B cell (primary cell): ENCODE results near the gene UGT2B10. TPM values are rescaled to one million over a fixed set of nuclear protein-coding genes. Genes with fewer than 3 reads are reported as not detected.
A peak's percentile ranks its signal among the peaks of the same experiment; 100 is the strongest.

Experiments used
- ATAC-seq: fragments of 200-7000 bp; cut with Tn5 transposase; one replicate; pipeline ENCODE4 v1.10.0; 2021; ENCODE audit warnings: low read depth, mild to moderate bottlenecking, moderate number of reproducible peaks, moderate library complexity
- CTCF ChIA-PET: fragments of 350-600 bp; sonication (Branson Sonifier 250); formaldehyde crosslinking; loops from one replicate; lab custom pipeline; 2021; ENCODE audit warnings: antibody characterized with exemption, inconsistent platforms; lab: Charles Lee
- POLR2A ChIA-PET: fragments of 350-600 bp; sonication (Branson Sonifier 250); formaldehyde crosslinking; loops from one replicate; lab custom pipeline; 2021; ENCODE audit warnings: antibody characterized with exemption; lab: Charles Lee
- DNase-seq: peaks from one replicate; pipeline ENCODE4 v3.0.0; 2013
- H2AFZ ChIP-seq: 2 replicates; pipeline ENCODE4 v1.6.1; 2012; ENCODE audit warnings: mild to moderate bottlenecking, low read depth, low read length; ENCODE audit not compliant: insufficient read depth, poor library complexity, severe bottlenecking
- H3K27ac ChIP-seq, 2 donors: 1 replicate in 1 of 2; 2 replicates in 1 of 2; pipeline ENCODE4 v1.5.1; 2012 to 2013; ENCODE audit warnings: low read length in 2 of 2, mild to moderate bottlenecking in 2 of 2, moderate library complexity in 1 of 2
- H3K27me3 ChIP-seq, 4 experiments: fragments of 200-600 bp in 1 of 4; sonication (generic) in 1 of 4; replicated peaks in 1 of 4; 1 replicate in 2 of 4; 2 replicates in 2 of 4; pipeline versions ENCODE4 v1.6.1 to v1.7.0; 2013 to 2016; ENCODE audit warnings: low read length in 3 of 4, mild to moderate bottlenecking in 2 of 4, mixed read lengths in 1 of 4, moderate library complexity in 1 of 4; ENCODE audit not compliant: insufficient read depth in 4 of 4, control insufficient read depth in 3 of 4; ENCODE audit errors: control extremely low read depth in 1 of 4
- H3K36me3 ChIP-seq, 2 experiments: replicated peaks in 1 of 2; 1 replicate in 1 of 2; 2 replicates in 1 of 2; pipeline versions ENCODE4 v1.6.1 to v1.7.1; 2013; ENCODE audit warnings: low read length in 1 of 2; ENCODE audit not compliant: insufficient read depth in 2 of 2, control insufficient read depth in 1 of 2; ENCODE audit errors: control extremely low read depth in 1 of 2, extremely low read depth in 1 of 2
- H3K4me1 ChIP-seq, 2 donors: fragments of 200-600 bp in 1 of 2; sonication (generic) in 1 of 2; 1 replicate in 1 of 2; 2 replicates in 1 of 2; pipeline versions ENCODE4 v1.5.1 to v1.6.1; 2013 to 2017; ENCODE audit warnings: low read length in 2 of 2; ENCODE audit not compliant: control insufficient read depth in 2 of 2, insufficient read depth in 2 of 2
- H3K4me2 ChIP-seq: replicated peaks from 2 replicates; pipeline ENCODE3; 2012; ENCODE audit warnings: mild to moderate bottlenecking, low read depth, low read length; ENCODE audit not compliant: poor library complexity, severe bottlenecking
- H3K4me3 ChIP-seq, 5 experiments: fragments of 200-600 bp in 1 of 5; sonication (generic) in 1 of 5; 1 replicate in 3 of 5; 2 replicates in 2 of 5; pipeline versions ENCODE4 v1.5.1 to v1.7.0; 2011 to 2016; ENCODE audit warnings: low read length in 4 of 5, mild to moderate bottlenecking in 4 of 5, low read depth in 2 of 5, control low read depth in 1 of 5, moderate library complexity in 1 of 5; ENCODE audit not compliant: insufficient read depth in 1 of 5; ENCODE audit errors: control extremely low read depth in 1 of 5, extremely low read depth in 1 of 5
- H3K79me2 ChIP-seq: fragments of 200-600 bp; sonication (generic); one replicate; pipeline ENCODE4 v1.6.0; 2016; ENCODE audit warnings: low read length; ENCODE audit not compliant: control insufficient read depth, insufficient read depth
- H3K9ac ChIP-seq: fragments of 200-600 bp; sonication (generic); 2 replicates; pipeline ENCODE4 v1.6.1; 2017; ENCODE audit warnings: mild to moderate bottlenecking, low read length, moderate library complexity
- H3K9me3 ChIP-seq, 3 donors: one replicate each; pipeline versions ENCODE4 v1.6.1 to v1.7.1; 2013; ENCODE audit warnings: low read length in 2 of 3; ENCODE audit not compliant: control insufficient read depth in 2 of 3, insufficient read depth in 1 of 3; ENCODE audit errors: control extremely low read depth in 1 of 3
- H4K20me1 ChIP-seq: 2 replicates; pipeline ENCODE4 v1.6.0; 2012; ENCODE audit warnings: mild to moderate bottlenecking, low read length; ENCODE audit not compliant: insufficient read depth, control insufficient read depth, poor library complexity, severe bottlenecking
- H3K27ac Mint-ChIP-seq: one replicate; pipeline ENCODE4 v1.8.0; 2021; ENCODE audit warnings: mixed read lengths
- H3K27me3 Mint-ChIP-seq: one replicate; pipeline ENCODE4 v1.8.0; 2021; ENCODE audit warnings: mixed read lengths
- H3K4me1 Mint-ChIP-seq: one replicate; pipeline ENCODE4 v1.8.0; 2021; ENCODE audit warnings: mixed read lengths
- H3K4me3 Mint-ChIP-seq: one replicate; pipeline ENCODE4 v1.8.0; 2021; ENCODE audit warnings: mixed read lengths
- H3K9me3 Mint-ChIP-seq: one replicate; pipeline ENCODE4 v1.8.0; 2022; ENCODE audit warnings: mixed read lengths; ENCODE audit not compliant: insufficient read depth
- CTCF ChIP-seq: fragments of 200-600 bp; IDR thresholded peaks from one replicate; pipeline ENCODE4 v1.8.0; 2022; ENCODE audit warnings: antibody characterized with exemption, mild to moderate bottlenecking
- EZH2 ChIP-seq: IDR thresholded peaks from 2 replicates; pipeline ENCODE4 v1.6.1; 2012; ENCODE audit warnings: borderline replicate concordance, low read depth, mild to moderate bottlenecking, moderate library complexity, low read length; ENCODE audit not compliant: insufficient read depth, poor library complexity, severe bottlenecking
- WGBS: methylation state at CpG from one replicate; pipeline ENCODE4 v1.1.5; 2013; ENCODE audit warnings: missing lambda C conversion rate; ENCODE audit not compliant: insufficient coverage; 5-methylcytosine and 5-hydroxymethylcytosine counted together
- intact Hi-C: fragments of 100-400 bp; cut with micrococcal nuclease; formaldehyde crosslinking; loops from one replicate; pipeline ENCODE4 v1.10.0; 2022
- polyA plus RNA-seq: library from polyadenylated mRNA; depleted of rRNA; stranded (reverse); fragments of >200 nt; gene quantifications from 2 replicates; pipeline ENCODE4 v1.2.3, GENCODE V29; 2012
- total RNA-seq, 2 donors: library from RNA; stranded (reverse); fragments of 120-200 nt in 1 of 2; gene quantifications; 1 replicate in 1 of 2; 2 replicates in 1 of 2; pipeline versions ENCODE4 v1.2.3 to v1.2.4, GENCODE V29; 2013 to 2022

UGT2B10 gene
- total and polyA plus RNA-seq, 2 donors (not counting 1 experiment from before 2014, with no cell fraction given) = not detected

- H4K20me1 ChIP-seq = no peaks in the 10 kb centered on the region
- no peak for TF ChIP-seq EZH2
Measured at GRCh38 chr4:68865188-68865638, 49.4 kb downstream of the UGT2B10 start.

GRCh38 chr4:68865760-68866159 is 50.0 kb downstream of the UGT2B10 start:
- 0% methylated on average over 1 of the region's 5 CpGs for WGBS
- intact Hi-C loops = no loop called here
- H3K4me3 Mint-ChIP-seq = no peak overlapping the region
- peaks cover 3% of the 10 kb centered on the region for H3K9me3 Mint-ChIP-seq
- TF ChIP-seq CTCF (no peak), EZH2 (no peak)
- H3K27me3 Mint-ChIP-seq = no peaks in the 10 kb centered on the region
- H3K9me3 ChIP-seq = no peaks in the 10 kb centered on the region
- H3K36me3 ChIP-seq = no peaks in the 10 kb centered on the region
- no peaks in the 10 kb centered on the region for H3K79me2 ChIP-seq
- H2AFZ ChIP-seq = no peak overlapping the region
- H3K4me2 ChIP-seq = no peak overlapping the region
- ChIA-PET POLR2A (no interaction called here), CTCF (no interaction called here)
- H3K4me1 Mint-ChIP-seq = no peaks in the 10 kb centered on the region
- ATAC-seq = no peak
- H3K4me1 ChIP-seq = no peaks in the 10 kb centered on the region
- peak; percentile 1 for DNase-seq
- no peak overlapping the region for H3K27ac ChIP-seq
- H3K4me3 ChIP-seq = no peak overlapping the region
- no peak overlapping the region for H3K9ac ChIP-seq
- H4K20me1 ChIP-seq = no peaks in the 10 kb centered on the region
- no peaks in the 10 kb centered on the region for H3K27me3 ChIP-seq
- H3K27ac Mint-ChIP-seq = no peak overlapping the region

More at GRCh38 chr4:68865188-68865638, 49.4 kb downstream of the UGT2B10 start:
- Histone ChIP-seq H3K27me3 (no peaks in the 10 kb centered on the region), H3K27ac (no peak overlapping the region), H3K79me2 (no peaks in the 10 kb centered on the region), H3K9ac (no peak overlapping the region), H2AFZ (no peak overlapping the region), H3K36me3 (no peaks in the 10 kb centered on the region), H3K4me1 (no peaks in the 10 kb centered on the region), H3K4me3 (no peak overlapping the region), H3K4me2 (no peak overlapping the region), H3K9me3 (no peaks in the 10 kb centered on the region)
- Mint-ChIP-seq H3K27ac (no peak overlapping the region), H3K9me3 (peaks cover 3% of the 10 kb centered on the region), H3K27me3 (no peaks in the 10 kb centered on the region), H3K4me3 (no peak overlapping the region), H3K4me1 (no peaks in the 10 kb centered on the region)
- POLR2A ChIA-PET = no interaction called here
- 96% methylated on average over 3 of the region's 4 CpGs for WGBS
- intact Hi-C loops = no loop called here
- CTCF ChIA-PET = interaction anchor here (1.1 kb wide), 1 partner anchor 8 kb away, joined by 3 read pairs; no protein-coding TSS in a partner anchor
- DNase-seq = no peak
- no peak for ATAC-seq
